Endothelial cell of umbilical vein (primary cell): ENCODE data around the gene IGFBP7. TPM values are rescaled to one million over a fixed set of nuclear protein-coding genes. Genes with fewer than 3 reads are reported as not detected.

ENCODE experiments used
- BruUV-seq: library from RNA; stranded (reverse); fragments of 400-500 nt; replicated peaks from 2 replicates; lab custom pipeline; 2021; lab: Mats Ljungman, UMichigan
- CTCF ChIA-PET: fragments of 300-600, 350-600 bp; sonication (Branson Sonifier 250); formaldehyde crosslinking; loops from one replicate; lab custom pipeline; 2021; ENCODE audit warnings: antibody characterized with exemption, inconsistent platforms; lab: Charles Lee
- POLR2A ChIA-PET: fragments of 300-600, 350-600 bp; sonication (Branson Sonifier 250); formaldehyde crosslinking; loops from one replicate; lab custom pipeline; 2021; ENCODE audit warnings: antibody characterized with exemption, inconsistent platforms; lab: Charles Lee
- DNase-seq: peaks from one replicate; pipeline ENCODE4 v3.0.0-alpha.2; 2011; ENCODE audit warnings: low read depth, low spot score
- FAIRE-seq: peaks from 2 replicates; lab custom pipeline; 2011; peaks lifted over from hg19 to GRCh38; lab: Jason Lieb, UNC
- H2AFZ ChIP-seq: 2 replicates; pipeline ENCODE4 v1.6.0; 2012; ENCODE audit warnings: low read depth, low read length, control low read depth, inconsistent platforms
- H3K27ac ChIP-seq: 2 replicates; pipeline ENCODE4 v1.5.1; 2011; ENCODE audit warnings: low read depth, mild to moderate bottlenecking, control low read depth, low read length, moderate library complexity; ENCODE audit not compliant: insufficient read depth
- H3K27me3 ChIP-seq, 2 experiments: 2 replicates each; pipeline versions ENCODE4 v1.6.0 to v1.6.1; 2011; ENCODE audit warnings: low read length in 2 of 2, mixed read lengths in 1 of 2; ENCODE audit not compliant: control insufficient read depth in 2 of 2, insufficient read depth in 2 of 2
- H3K36me3 ChIP-seq, 2 experiments: 2 replicates in 1 of 2; 3 replicates in 1 of 2; pipeline ENCODE4 v1.5.1; 2011; ENCODE audit warnings: low read length in 2 of 2, mild to moderate bottlenecking in 1 of 2, moderate library complexity in 1 of 2; ENCODE audit not compliant: control insufficient read depth in 2 of 2, insufficient read depth in 2 of 2; ENCODE audit errors: extremely low read depth in 1 of 2
- H3K4me1 ChIP-seq: 3 replicates; pipeline ENCODE4 v1.5.1; 2011; ENCODE audit warnings: mild to moderate bottlenecking, low read length; ENCODE audit not compliant: control insufficient read depth, insufficient read depth; ENCODE audit errors: extremely low read depth
- H3K4me2 ChIP-seq: 2 replicates; pipeline ENCODE4 v1.6.1; 2011; ENCODE audit warnings: low read length, control low read depth, mixed read lengths; ENCODE audit not compliant: insufficient read depth
- H3K4me3 ChIP-seq, 3 experiments: fragments of 200-600 bp in 1 of 3; sonication (generic), shearing (Covaris generic) in 1 of 3; replicated peaks in 1 of 3; 2 replicates each; pipeline ENCODE4 v1.5.1; 2011 to 2016; ENCODE audit warnings: control low read depth in 3 of 3, low read length in 3 of 3, mild to moderate bottlenecking in 2 of 3, inconsistent platforms in 1 of 3, low read depth in 1 of 3, moderate library complexity in 1 of 3; ENCODE audit not compliant: insufficient read depth in 1 of 3
- H3K79me2 ChIP-seq: 2 replicates; pipeline ENCODE4 v1.6.0; 2012; ENCODE audit warnings: low read length, inconsistent platforms; ENCODE audit not compliant: control insufficient read depth, insufficient read depth
- H3K9ac ChIP-seq: replicated peaks from 2 replicates; pipeline ENCODE3; 2011; ENCODE audit warnings: low read length, control low read depth; ENCODE audit not compliant: insufficient read depth; ENCODE audit errors: extremely low read depth
- H3K9me1 ChIP-seq: replicated peaks from 3 replicates; pipeline ENCODE4 v1.6.0; 2011; ENCODE audit warnings: mild to moderate bottlenecking, low read length; ENCODE audit not compliant: control insufficient read depth, insufficient read depth; ENCODE audit errors: extremely low read depth
- H3K9me3 ChIP-seq: replicated peaks from 2 replicates; pipeline ENCODE4 v1.5.1; 2012; ENCODE audit warnings: low read length, inconsistent platforms; ENCODE audit not compliant: control insufficient read depth, insufficient read depth
- H4K20me1 ChIP-seq: replicated peaks from 2 replicates; pipeline ENCODE3; 2011; ENCODE audit warnings: mild to moderate bottlenecking, low read length; ENCODE audit not compliant: control insufficient read depth, insufficient read depth; ENCODE audit errors: extremely low read depth
- EZH2 ChIP-seq: IDR thresholded peaks from 2 replicates; pipeline ENCODE4 v1.6.1; 2012; ENCODE audit warnings: borderline replicate concordance, low read depth, mild to moderate bottlenecking, moderate library complexity, low read length, inconsistent platforms; ENCODE audit not compliant: severe bottlenecking
- FOS ChIP-seq: IDR thresholded peaks from 2 replicates; pipeline ENCODE4 v1.6.1; 2011; ENCODE audit warnings: mild to moderate bottlenecking, low read length, moderate library complexity, borderline replicate concordance; ENCODE audit not compliant: insufficient read depth
- GATA2 ChIP-seq: IDR thresholded peaks from 2 replicates; pipeline ENCODE4 v1.7.0; 2011; ENCODE audit warnings: low read depth, mild to moderate bottlenecking, moderate library complexity, mixed read lengths, low read length; ENCODE audit not compliant: insufficient read length, insufficient read depth
- JUN ChIP-seq: IDR thresholded peaks from 2 replicates; pipeline ENCODE4 v1.6.1; 2011; ENCODE audit warnings: borderline replicate concordance, low read depth; ENCODE audit not compliant: insufficient read length, insufficient read depth
- MYC ChIP-seq: IDR thresholded peaks from one replicate; pipeline ENCODE4 v1.6.1; 2011; ENCODE audit warnings: mild to moderate bottlenecking, low read depth, low read length
- POLR2A ChIP-seq: IDR thresholded peaks from 2 replicates; pipeline ENCODE4 v1.6.1; 2012; ENCODE audit warnings: low read depth, mild to moderate bottlenecking, control low read depth, low read length
- POLR2AphosphoS5 ChIP-seq: IDR thresholded peaks from 2 replicates; pipeline ENCODE4 v1.6.1; 2012; ENCODE audit warnings: low read depth, mild to moderate bottlenecking, control low read depth, low read length, moderate library complexity; ENCODE audit not compliant: insufficient read depth
- dilution Hi-C: fragments of 300-500 bp; cut with MboI; formaldehyde crosslinking; loops from one replicate; pipeline ENCODE4 v1.15.0; 2019; ENCODE audit warnings: low sequenced_read_pairs; ENCODE audit not compliant: extremely low pct_ligation_motif_present
- intact Hi-C: fragments of 100-400 bp; cut with micrococcal nuclease; formaldehyde crosslinking; loops from one replicate; pipeline ENCODE4 v1.10.0; 2022
- polyA plus RNA-seq, 4 experiments: library from polyadenylated mRNA; depleted of rRNA in 3 of 4; stranded (reverse) in 3 of 4; unstranded in 1 of 4; fragments of >200 nt; gene quantifications; 2 replicates each; pipeline versions ENCODE4 v1.2.1 to v1.2.3, GENCODE V29; 2011 to 2012; ENCODE audit warnings: missing spikeins in 1 of 4
- total RNA-seq: library from RNA; stranded (reverse); gene quantifications from 2 replicates; pipeline ENCODE4 v1.2.3, GENCODE V29; 2021
- TF ChIP-seq, protein P1 (sequence below), 2 donors: IDR thresholded peaks; 1 replicate in 1 of 2; 2 replicates in 1 of 2; pipeline ENCODE4 v1.5.1; 2011; ENCODE audit warnings: low read length in 2 of 2, mild to moderate bottlenecking in 2 of 2, moderate library complexity in 2 of 2, control low read depth in 1 of 2, inconsistent platforms in 1 of 2, low read depth in 1 of 2; ENCODE audit not compliant: insufficient read depth in 1 of 2; ENCODE audit errors: extremely low read depth in 1 of 2
- TF ChIP-seq, protein P2 (sequence below): IDR thresholded peaks from 2 replicates; pipeline ENCODE4 v1.6.1; 2011; ENCODE audit not compliant: insufficient read depth, insufficient read length

Gene IGFBP7
- total and polyA plus RNA-seq, 2 donors (not counting 3 experiments of a cell fraction or from before 2014, with no cell fraction given), result 526 to 770 TPM

DNA sequence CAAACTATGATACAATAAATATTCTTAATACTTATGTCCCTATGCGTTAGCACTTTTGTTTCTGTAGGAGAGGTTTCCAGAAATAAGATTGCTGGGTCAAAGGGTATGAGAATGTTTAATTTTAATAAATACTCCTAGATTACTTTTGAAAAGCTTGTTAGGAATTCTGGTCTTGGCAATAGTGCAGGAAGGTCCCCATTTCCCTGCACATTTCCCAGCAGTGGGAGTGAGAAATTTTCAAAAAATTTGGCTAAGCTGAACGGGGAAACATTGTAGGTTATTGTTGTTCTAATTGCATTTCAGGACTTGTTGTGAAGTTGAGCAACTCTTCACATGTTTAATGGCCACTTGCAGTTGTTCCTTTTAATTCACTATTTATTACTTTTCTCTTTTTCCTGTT, 27.1 kb downstream of the IGFBP7 start:
- BruUV-seq, result no TSS peak
- H3K36me3 ChIP-seq, result no peaks in the 10 kb centered on the region
- intact Hi-C loops (no loop called here), dilution Hi-C loops (no loop called here)
- H3K4me2 ChIP-seq, result peak overlapping the region; percentile 1
- H3K9me1 ChIP-seq, result no peaks in the 10 kb centered on the region
- H3K4me1 ChIP-seq, result peaks cover 63% of the 10 kb centered on the region
- FAIRE-seq, result no peak
- POLR2A ChIA-PET, result interaction anchor here (1.1 to 1.3 kb wide), 2 partner anchors 19 to 25 kb away, joined by 3 read pairs; no protein-coding TSS in a partner anchor
- H3K9ac ChIP-seq, result peak overlapping the region; percentile 19
- no peaks in the 10 kb centered on the region for H4K20me1 ChIP-seq
- peak; percentile 72 for DNase-seq
- no peak for TF ChIP-seq FOS
- CTCF ChIA-PET, result interaction anchor here (1.0 to 2.0 kb wide), 3 partner anchors 8 to 81 kb away, joined by 3 to 11 read pairs (median 4); partner anchors contain the start of gene IGFBP7
- peak overlapping the region; percentile 100 for H3K27ac ChIP-seq
- H3K4me3 ChIP-seq, result no peak overlapping the region
- H3K79me2 ChIP-seq, result peaks cover 43% of the 10 kb centered on the region
- no peaks in the 10 kb centered on the region for H3K27me3 ChIP-seq
- H3K9me3 ChIP-seq, result no peaks in the 10 kb centered on the region
- no peak overlapping the region for H2AFZ ChIP-seq

DNA sequence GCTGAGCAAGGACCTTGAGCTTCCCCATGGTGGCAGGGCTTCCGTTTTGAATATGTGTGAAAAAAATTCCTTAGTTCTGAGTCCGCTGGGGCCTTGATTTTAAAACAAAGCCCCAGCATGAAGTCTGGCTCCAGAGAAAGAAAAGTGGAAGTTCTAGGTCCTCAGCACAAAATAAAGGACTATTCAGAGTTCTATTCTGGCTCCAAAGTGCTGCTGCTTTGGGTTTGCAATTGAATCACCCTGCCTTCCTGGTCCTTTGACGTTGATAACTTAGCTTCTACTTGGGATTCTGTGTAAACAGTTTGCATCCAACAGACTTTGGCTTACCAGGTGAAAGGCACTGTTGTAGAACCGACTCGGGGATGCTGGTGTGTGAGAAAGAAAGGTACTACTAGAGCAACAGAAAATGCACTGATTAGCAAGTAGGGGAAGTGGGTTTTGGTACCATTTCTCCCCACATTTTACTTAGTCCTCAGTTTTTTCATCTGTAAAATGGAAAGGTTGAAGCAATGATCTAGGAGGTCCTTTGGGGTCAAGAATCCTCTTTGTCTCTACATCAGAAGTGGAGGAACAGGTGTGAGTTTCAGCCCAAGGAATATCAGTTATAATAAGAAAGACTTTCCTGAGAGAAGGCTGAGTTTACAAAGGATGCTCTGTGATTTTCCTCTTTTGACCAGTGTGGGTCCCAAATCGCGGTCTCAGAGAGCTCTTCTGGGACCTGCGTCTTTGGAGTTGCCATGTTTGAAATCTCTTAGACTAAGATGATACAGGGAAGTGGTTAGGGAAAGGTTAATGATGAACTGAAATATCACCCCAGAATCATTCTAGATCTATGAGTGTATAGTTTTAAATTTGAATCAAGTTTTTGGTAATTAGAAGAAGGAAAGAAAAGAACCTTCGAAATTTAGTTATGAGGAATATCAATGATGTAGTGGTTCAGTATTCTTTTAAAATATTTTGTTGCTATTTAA, 28.2 kb downstream of the IGFBP7 start:
- TF ChIP-seq EZH2, result no peak
- TF ChIP-seq, protein P1, sequence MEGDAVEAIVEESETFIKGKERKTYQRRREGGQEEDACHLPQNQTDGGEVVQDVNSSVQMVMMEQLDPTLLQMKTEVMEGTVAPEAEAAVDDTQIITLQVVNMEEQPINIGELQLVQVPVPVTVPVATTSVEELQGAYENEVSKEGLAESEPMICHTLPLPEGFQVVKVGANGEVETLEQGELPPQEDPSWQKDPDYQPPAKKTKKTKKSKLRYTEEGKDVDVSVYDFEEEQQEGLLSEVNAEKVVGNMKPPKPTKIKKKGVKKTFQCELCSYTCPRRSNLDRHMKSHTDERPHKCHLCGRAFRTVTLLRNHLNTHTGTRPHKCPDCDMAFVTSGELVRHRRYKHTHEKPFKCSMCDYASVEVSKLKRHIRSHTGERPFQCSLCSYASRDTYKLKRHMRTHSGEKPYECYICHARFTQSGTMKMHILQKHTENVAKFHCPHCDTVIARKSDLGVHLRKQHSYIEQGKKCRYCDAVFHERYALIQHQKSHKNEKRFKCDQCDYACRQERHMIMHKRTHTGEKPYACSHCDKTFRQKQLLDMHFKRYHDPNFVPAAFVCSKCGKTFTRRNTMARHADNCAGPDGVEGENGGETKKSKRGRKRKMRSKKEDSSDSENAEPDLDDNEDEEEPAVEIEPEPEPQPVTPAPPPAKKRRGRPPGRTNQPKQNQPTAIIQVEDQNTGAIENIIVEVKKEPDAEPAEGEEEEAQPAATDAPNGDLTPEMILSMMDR (IDR thresholded peaks at IDR 0.05; ENCODE audit: extremely low read depth in 1 of 2, insufficient read depth in 1 of 2, low read depth in 1 of 2, low read length in 2 of 2), result no peak
- TF ChIP-seq MYC, result no peak
- no peak for TF ChIP-seq POLR2AphosphoS5
- no peak for TF ChIP-seq JUN
- TF ChIP-seq FOS, result no peak
- TF ChIP-seq GATA2, result no peak
- TF ChIP-seq POLR2A, result no peak
- TF ChIP-seq, protein P2, sequence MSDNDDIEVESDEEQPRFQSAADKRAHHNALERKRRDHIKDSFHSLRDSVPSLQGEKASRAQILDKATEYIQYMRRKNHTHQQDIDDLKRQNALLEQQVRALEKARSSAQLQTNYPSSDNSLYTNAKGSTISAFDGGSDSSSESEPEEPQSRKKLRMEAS, result no peak
- no peaks in the 10 kb centered on the region for H4K20me1 ChIP-seq
- FAIRE-seq (no peak), DNase-seq (no peak)
- BruUV-seq, result TSS peak; percentile 87
- peak overlapping the region; percentile 89 for H3K9ac ChIP-seq
- H3K4me3 ChIP-seq, result no peak overlapping the region
- H3K79me2 ChIP-seq, result peaks cover 41% of the 10 kb centered on the region
- peaks cover 74% of the 10 kb centered on the region for H3K4me1 ChIP-seq
- dilution Hi-C loops (no loop called here), intact Hi-C loops (loop anchor here (1.0 to 2.0 kb wide), 8 partner anchors 8 to 103 kb away; partner anchors contain the start of genes IGFBP7 and POLR2B)
- no peaks in the 10 kb centered on the region for H3K9me1 ChIP-seq
- H2AFZ ChIP-seq, result peak overlapping the region; percentile 29
- no peaks in the 10 kb centered on the region for H3K36me3 ChIP-seq
- POLR2A ChIA-PET, result interaction anchor here (0.9 to 2.6 kb wide), 8 partner anchors 19 to 102 kb away, joined by 3 to 19 read pairs (median 6); partner anchors contain the start of gene IGFBP7
- H3K4me2 ChIP-seq, result peak overlapping the region; percentile 69
- no peaks in the 10 kb centered on the region for H3K9me3 ChIP-seq
- H3K27ac ChIP-seq, result peak overlapping the region; percentile 100
- no peaks in the 10 kb centered on the region for H3K27me3 ChIP-seq
- CTCF ChIA-PET, result interaction anchor here (0.8 to 2.5 kb wide), 17 partner anchors 10 to 104 kb away, joined by 3 to 20 read pairs (median 6); partner anchors contain the start of genes IGFBP7 and NOA1
